GM18499 (cell line): ENCODE results near the gene DPP8.

Source experiments
- ATAC-seq: cut with Tn5 transposase; IDR thresholded peaks from one replicate; pipeline ENCODE4 v1.9.1; 2021; ENCODE audit warnings: moderate number of reproducible peaks; ENCODE audit not compliant: insufficient read depth, unreplicated experiment

Gene DPP8

GRCh38 chr15:65434201-65434600 lies 83.3 kb downstream of the DPP8 start:
- ATAC-seq: no peak

- ATAC-seq: no peak
These were observed 85.8 kb downstream of the DPP8 start for GRCh38 chr15:65431731-65432130.

- ATAC-seq: no peak
These were observed 91.2 kb downstream of the DPP8 start for GRCh38 chr15:65426216-65426853.

- no peak for ATAC-seq
These were observed 92.8 kb downstream of the DPP8 start for GRCh38 chr15:65424683-65425082.

- no peak for ATAC-seq
These were observed 93.4 kb downstream of the DPP8 start for GRCh38 chr15:65423976-65424679.

- ATAC-seq: no peak
These were observed 94.1 kb downstream of the DPP8 start for GRCh38 chr15:65423150-65423975.

GRCh38 chr15:65421360-65422215 lies 95.9 kb downstream of the DPP8 start:
- ATAC-seq: no peak

GRCh38 chr15:65420975-65421359 lies 96.5 kb downstream of the DPP8 start:
- ATAC-seq: no peak

GRCh38 chr15:65418596-65418995 lies 98.9 kb downstream of the DPP8 start:
- ATAC-seq: no peak

GRCh38 chr15:65416845-65417416 lies 100.6 kb downstream of the DPP8 start:
- ATAC-seq: no peak

- no peak for ATAC-seq
These were observed 102.5 kb downstream of the DPP8 start for GRCh38 chr15:65414841-65415621.

GRCh38 chr15:65413760-65414144 lies 103.7 kb downstream of the DPP8 start:
- no peak for ATAC-seq

- no peak for ATAC-seq
These were observed 104.3 kb downstream of the DPP8 start for GRCh38 chr15:65413051-65413759.

GRCh38 chr15:65412556-65412955 lies 104.9 kb downstream of the DPP8 start:
- ATAC-seq: no peak

GRCh38 chr15:65411465-65412071 lies 105.9 kb downstream of the DPP8 start:
- ATAC-seq: no peak

- ATAC-seq: no peak
These were observed 106.5 kb downstream of the DPP8 start for GRCh38 chr15:65410972-65411371.

- no peak for ATAC-seq
These were observed 107.5 kb downstream of the DPP8 start for GRCh38 chr15:65410036-65410435.

GRCh38 chr15:65409036-65409631 lies 108.4 kb downstream of the DPP8 start:
- ATAC-seq: no peak
